Choroid plexus epithelial cell (primary cell): ENCODE measurements around the gene MARCHF9.
"Not testable (repeated sequence)": the region's sequence is repeated elsewhere in the genome, so short reads cannot be mapped to it uniquely, and the experiment has no call there.

ENCODE experiments used
- DNase-seq: peaks from one replicate; pipeline ENCODE4 v3.0.0-alpha.2; 2010; ENCODE audit warnings: low read depth
- H3K4me3 ChIP-seq: 2 replicates; pipeline ENCODE4 v1.5.1; 2011; ENCODE audit warnings: low read depth, mild to moderate bottlenecking, control low read depth, low read length, moderate library complexity
- CTCF ChIP-seq: conservative IDR thresholded peaks from 2 replicates; pipeline ENCODE4 v1.5.1; 2011; ENCODE audit warnings: low read depth, mild to moderate bottlenecking, control low read depth, inconsistent platforms, low read length, moderate library complexity

MARCHF9 gene

GRCh38 chr12:57754411-57755193 is at the start of gene MARCHF9:
MARCHF9 (plus strand) TSS chr12:57755103; CDS start chr12:57755529, 426 bp downstream.
- DNase-seq = no peak
- H3K4me3 ChIP-seq = peak within 1 kb of the TSS; percentile 55
- TF ChIP-seq CTCF = no peak

DNA sequence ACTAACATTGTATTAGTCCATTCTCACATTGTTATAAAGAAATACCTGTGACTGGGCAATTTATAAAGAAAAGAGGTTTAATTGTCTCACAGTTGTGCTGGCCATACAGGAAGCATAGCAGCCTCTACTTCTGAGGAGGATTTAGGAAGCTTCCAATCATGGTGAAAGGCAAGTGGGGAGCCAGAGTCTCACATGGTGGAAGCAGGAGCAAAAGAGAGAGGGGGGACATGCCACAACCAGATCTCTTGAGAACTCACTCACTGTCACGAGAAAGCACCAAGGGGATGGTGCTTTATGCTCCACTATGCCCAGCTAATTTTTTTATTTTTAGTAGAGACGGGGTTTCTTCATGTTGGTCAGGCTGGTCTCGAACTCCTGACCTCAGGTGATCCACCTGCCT is 47.7 kb upstream of the MARCHF9 start:
- DNase-seq = no peak
- TF ChIP-seq CTCF = no peak
- H3K4me3 ChIP-seq = no peak overlapping the region

GRCh38 chr12:57708296-57708695 is 46.6 kb upstream of the MARCHF9 start:
- DNase-seq = no peak
- no peak for TF ChIP-seq CTCF
- no peak overlapping the region for H3K4me3 ChIP-seq

- no peak for TF ChIP-seq CTCF
- DNase-seq = no peak
- H3K4me3 ChIP-seq = no peak overlapping the region
Observed at GRCh38 chr12:57712701-57713100, 42.2 kb upstream of the MARCHF9 start.

- TF ChIP-seq CTCF = no peak
- DNase-seq = no peak
- no peak overlapping the region for H3K4me3 ChIP-seq
Observed at GRCh38 chr12:57713209-57713608, 41.7 kb upstream of the MARCHF9 start.

DNA sequence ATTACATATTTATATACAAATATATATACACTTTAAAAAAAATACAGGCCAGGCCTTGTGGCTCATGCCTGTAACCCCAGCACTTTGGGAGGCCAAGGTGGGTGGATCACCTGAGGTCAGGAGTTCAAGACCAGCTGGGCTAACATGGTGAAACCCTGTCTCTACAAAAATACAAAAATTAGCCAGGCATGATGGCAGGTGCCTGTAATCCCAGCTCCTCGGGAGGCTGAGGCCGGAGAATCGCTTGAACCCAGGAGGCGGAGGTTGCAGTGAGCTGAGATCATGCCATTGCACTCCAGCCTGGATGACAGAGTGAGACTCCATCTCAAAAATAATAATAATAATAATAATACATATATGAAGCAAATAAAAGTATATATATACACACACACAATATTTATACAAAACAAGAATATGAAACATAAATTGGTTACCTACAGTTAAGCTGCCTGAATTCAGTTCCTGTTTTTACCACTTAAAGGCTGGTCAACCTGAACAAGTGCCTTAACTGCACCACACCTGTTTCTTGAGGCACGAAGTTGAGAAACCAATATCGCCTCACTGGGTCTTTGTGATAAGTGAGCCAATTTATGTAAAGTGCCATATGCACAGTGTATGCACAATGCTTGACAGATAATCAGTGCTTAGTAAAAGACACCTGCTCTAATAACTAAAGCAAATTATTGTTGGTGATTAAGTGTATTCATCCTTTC is 39.7 kb upstream of the MARCHF9 start:
- not testable (repeated sequence) for DNase-seq, H3K4me3 ChIP-seq

DNA sequence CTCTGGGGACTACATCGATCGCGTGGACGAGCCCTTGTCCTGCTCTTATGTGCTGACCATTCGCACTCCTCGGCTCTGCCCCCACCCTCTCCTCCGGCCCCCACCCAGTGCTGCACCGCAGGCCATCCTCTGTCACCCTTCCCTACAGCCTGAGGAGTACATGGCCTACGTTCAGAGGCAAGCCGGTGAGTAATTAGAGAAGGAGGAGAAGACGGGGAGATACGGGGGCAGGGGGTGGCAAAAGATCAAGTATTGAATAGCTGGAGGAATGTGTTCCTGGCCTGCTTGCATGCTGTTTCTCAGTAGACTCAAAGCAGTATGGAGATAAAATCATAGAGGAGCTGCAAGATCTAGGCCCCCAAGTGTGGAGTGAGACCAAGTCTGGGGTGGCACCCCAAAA is 39.1 kb upstream of the MARCHF9 start:
- TF ChIP-seq CTCF = no peak
- no peak for DNase-seq
- H3K4me3 ChIP-seq = no peak overlapping the region
